Ascending aorta (tissue), 2 donors: Measurements from ENCODE around the gene CENPF. TPM values are rescaled to one million over a fixed set of nuclear protein-coding genes. Genes with fewer than 3 reads are reported as not detected.

Source experiments
- DNase-seq, 2 donors: peaks; one replicate each; pipeline ENCODE4 v3.0.0-alpha.2; 2019; ENCODE audit warnings: low spot score in 2 of 2
- H3K27ac ChIP-seq, 2 donors: fragments of 200-600 bp; sonication (generic); one replicate each; pipeline ENCODE4 v1.5.1; 2016 to 2017; ENCODE audit warnings: mild to moderate bottlenecking in 1 of 2
- H3K27me3 ChIP-seq: fragments of 200-600 bp; sonication (generic); one replicate; pipeline ENCODE4 v1.5.1; 2017
- H3K36me3 ChIP-seq, 2 donors: fragments of 200-600 bp; sonication (generic); one replicate each; pipeline ENCODE4 v1.5.1; 2016
- H3K4me1 ChIP-seq, 2 donors: fragments of 200-600 bp; sonication (generic); one replicate each; pipeline ENCODE4 v1.5.1; 2016 to 2017; ENCODE audit warnings: mild to moderate bottlenecking in 1 of 2
- H3K4me3 ChIP-seq, 2 donors: fragments of 200-600 bp; sonication (generic); one replicate each; pipeline ENCODE4 v1.5.1; 2016 to 2017; ENCODE audit warnings: mild to moderate bottlenecking in 1 of 2
- H3K9me3 ChIP-seq, 2 donors: fragments of 200-600 bp; sonication (generic); one replicate each; pipeline ENCODE4 v1.5.1; 2016
- intact Hi-C: fragments of 100-400 bp; cut with DNase I; formaldehyde crosslinking; loops from one replicate; pipeline ENCODE4 v1.15.1; 2023
- total RNA-seq: library from RNA; depleted of rRNA; stranded (reverse); fragments of >200 nt; gene quantifications from one replicate; pipeline ENCODE4 v1.1.0, GENCODE V29; 2016
- TF ChIP-seq, protein P1 (sequence below), 3 experiments: fragments of 200-600 bp in 2 of 3; fragments of 450-650 bp in 1 of 3; sonication (generic) in 2 of 3; IDR thresholded peaks; one replicate each; pipeline ENCODE4 v1.5.1; 2016 to 2019; ENCODE audit warnings: antibody characterized with exemption in 3 of 3, mild to moderate bottlenecking in 1 of 3, moderate library complexity in 1 of 3

The CENPF gene
- total RNA-seq, 1 donor from 2014 or later, result 0.53 TPM

DNA sequence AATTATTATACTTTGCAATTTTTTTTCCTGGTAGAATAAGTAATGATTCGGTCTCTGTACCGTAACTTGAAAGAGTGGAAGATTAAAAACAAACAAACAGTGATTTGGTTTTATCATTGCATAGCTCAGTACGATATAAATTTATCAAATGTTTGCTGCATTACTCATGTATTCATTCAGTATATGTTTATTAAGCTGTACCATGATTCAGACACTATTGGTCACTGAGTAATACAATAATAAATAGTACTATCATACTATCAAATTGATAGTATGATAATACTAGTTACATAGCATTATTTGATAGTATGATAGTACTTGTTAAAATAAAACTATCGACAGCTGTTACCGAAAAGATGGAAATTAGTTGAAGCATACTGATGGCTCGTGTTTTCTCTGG is 12.1 kb downstream of the CENPF start:
- no peaks in the 10 kb centered on the region for H3K36me3 ChIP-seq
- no peaks in the 10 kb centered on the region for H3K4me1 ChIP-seq
- no peak for DNase-seq
- no peak overlapping the region for H3K27ac ChIP-seq
- no peak overlapping the region for H3K4me3 ChIP-seq
- intact Hi-C loops, result no loop called here
- no peaks in the 10 kb centered on the region for H3K27me3 ChIP-seq
- TF ChIP-seq, protein P1, sequence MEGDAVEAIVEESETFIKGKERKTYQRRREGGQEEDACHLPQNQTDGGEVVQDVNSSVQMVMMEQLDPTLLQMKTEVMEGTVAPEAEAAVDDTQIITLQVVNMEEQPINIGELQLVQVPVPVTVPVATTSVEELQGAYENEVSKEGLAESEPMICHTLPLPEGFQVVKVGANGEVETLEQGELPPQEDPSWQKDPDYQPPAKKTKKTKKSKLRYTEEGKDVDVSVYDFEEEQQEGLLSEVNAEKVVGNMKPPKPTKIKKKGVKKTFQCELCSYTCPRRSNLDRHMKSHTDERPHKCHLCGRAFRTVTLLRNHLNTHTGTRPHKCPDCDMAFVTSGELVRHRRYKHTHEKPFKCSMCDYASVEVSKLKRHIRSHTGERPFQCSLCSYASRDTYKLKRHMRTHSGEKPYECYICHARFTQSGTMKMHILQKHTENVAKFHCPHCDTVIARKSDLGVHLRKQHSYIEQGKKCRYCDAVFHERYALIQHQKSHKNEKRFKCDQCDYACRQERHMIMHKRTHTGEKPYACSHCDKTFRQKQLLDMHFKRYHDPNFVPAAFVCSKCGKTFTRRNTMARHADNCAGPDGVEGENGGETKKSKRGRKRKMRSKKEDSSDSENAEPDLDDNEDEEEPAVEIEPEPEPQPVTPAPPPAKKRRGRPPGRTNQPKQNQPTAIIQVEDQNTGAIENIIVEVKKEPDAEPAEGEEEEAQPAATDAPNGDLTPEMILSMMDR (IDR thresholded peaks at IDR 0.05), result no peak
- H3K9me3 ChIP-seq, result no peaks in the 10 kb centered on the region

DNA sequence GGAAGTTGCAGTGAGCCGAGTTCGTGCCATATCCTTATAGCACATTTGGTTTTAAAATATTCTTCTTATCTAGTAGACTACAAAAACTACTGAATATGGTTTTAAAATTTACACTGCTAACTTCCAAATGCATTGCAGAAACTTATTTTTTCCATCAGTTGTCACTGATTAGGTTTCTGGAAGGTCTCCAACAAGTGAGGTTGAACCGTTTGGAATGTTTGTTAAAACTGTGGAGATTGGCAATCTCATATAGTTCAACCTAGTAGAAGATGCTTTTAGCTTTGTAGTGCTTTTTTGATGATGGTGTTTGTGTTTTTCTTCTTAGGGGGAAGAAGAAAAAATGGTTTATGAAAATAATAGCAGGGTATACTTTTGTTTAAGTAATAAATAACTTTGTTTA is 12.9 kb downstream of the CENPF start:
- Histone ChIP-seq H3K27me3 (no peaks in the 10 kb centered on the region), H3K27ac (no peak overlapping the region), H3K9me3 (no peaks in the 10 kb centered on the region), H3K36me3 (no peaks in the 10 kb centered on the region), H3K4me1 (no peaks in the 10 kb centered on the region), H3K4me3 (no peak overlapping the region)
- intact Hi-C loops, result no loop called here
- TF ChIP-seq, protein P1 (IDR thresholded peaks at IDR 0.05), result no peak
- no peak for DNase-seq

DNA sequence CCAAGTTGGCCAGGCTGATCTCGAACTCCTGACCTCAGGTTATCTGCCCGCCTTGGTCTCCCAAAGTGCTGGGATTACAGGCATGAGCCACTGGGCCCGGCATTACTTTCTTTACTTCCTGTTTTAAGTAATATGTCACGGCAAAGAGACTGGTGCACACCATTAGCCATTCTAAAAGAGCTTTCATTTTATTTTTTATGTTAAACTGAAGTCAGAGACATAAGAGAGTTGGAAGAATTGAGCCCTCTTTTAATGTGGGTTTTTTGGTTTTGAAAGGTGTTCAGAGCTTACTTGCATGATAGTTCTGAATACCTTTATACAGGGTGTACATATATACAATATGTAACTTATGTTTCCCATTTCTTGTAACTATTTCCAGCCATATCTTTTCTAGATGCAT is 14.3 kb downstream of the CENPF start:
- TF ChIP-seq, protein P1 (IDR thresholded peaks at IDR 0.05), result no peak
- H3K36me3 ChIP-seq, result no peaks in the 10 kb centered on the region
- no peak for DNase-seq
- no peaks in the 10 kb centered on the region for H3K27me3 ChIP-seq
- intact Hi-C loops, result no loop called here
- H3K4me1 ChIP-seq, result no peaks in the 10 kb centered on the region
- no peak overlapping the region for H3K27ac ChIP-seq
- H3K4me3 ChIP-seq, result no peak overlapping the region
- H3K9me3 ChIP-seq, result no peaks in the 10 kb centered on the region

DNA sequence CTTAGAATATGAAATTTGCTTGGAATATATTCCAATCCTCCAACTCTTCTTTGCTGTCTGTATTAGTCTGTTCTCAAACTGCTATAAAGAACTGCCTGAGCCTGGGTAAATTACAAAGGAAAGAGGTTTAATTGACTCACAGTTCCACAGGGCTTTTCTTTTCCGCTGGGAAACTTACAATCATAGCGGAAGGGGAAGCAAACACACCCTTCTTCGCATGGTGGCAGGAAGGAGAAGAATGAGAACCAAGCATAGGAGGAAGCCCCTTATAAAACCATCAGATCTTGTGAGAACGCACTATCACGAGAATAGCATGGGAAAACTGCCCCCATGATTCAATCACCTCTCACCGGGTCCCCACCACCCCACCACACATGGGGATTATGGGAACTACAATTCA is 14.8 kb downstream of the CENPF start:
- Histone ChIP-seq H3K27ac (no peak overlapping the region), H3K4me1 (no peaks in the 10 kb centered on the region), H3K4me3 (no peak overlapping the region), H3K27me3 (no peaks in the 10 kb centered on the region), H3K36me3 (no peaks in the 10 kb centered on the region), H3K9me3 (no peaks in the 10 kb centered on the region)
- intact Hi-C loops, result no loop called here
- DNase-seq, result no peak
- TF ChIP-seq, protein P1 (IDR thresholded peaks at IDR 0.05), result no peak

DNA sequence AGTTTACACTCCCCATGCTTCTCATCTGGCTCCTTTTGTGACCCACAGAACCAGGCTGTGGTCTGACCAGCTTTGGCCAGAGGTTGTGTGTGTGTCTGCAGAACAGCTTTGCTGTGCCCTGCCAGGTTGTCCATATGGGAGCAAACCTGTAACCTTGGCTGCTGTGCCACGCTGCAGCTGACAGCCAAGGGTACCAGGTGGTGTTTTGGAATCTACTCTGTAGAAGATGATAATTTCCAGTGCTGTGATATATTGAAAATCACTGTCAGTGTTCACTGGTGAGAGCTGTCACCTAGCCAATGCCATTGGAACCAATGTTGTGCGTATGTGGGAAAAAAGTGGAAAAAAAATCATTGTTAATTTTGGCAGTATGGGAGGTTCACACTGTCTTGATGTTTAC is 18.2 kb downstream of the CENPF start:
- intact Hi-C loops, result no loop called here
- TF ChIP-seq, protein P1 (IDR thresholded peaks at IDR 0.05), result no peak
- Histone ChIP-seq H3K36me3 (no peaks in the 10 kb centered on the region), H3K27ac (no peak overlapping the region), H3K4me1 (no peaks in the 10 kb centered on the region), H3K27me3 (no peaks in the 10 kb centered on the region), H3K4me3 (no peak overlapping the region), H3K9me3 (no peaks in the 10 kb centered on the region)
- DNase-seq, result no peak

DNA sequence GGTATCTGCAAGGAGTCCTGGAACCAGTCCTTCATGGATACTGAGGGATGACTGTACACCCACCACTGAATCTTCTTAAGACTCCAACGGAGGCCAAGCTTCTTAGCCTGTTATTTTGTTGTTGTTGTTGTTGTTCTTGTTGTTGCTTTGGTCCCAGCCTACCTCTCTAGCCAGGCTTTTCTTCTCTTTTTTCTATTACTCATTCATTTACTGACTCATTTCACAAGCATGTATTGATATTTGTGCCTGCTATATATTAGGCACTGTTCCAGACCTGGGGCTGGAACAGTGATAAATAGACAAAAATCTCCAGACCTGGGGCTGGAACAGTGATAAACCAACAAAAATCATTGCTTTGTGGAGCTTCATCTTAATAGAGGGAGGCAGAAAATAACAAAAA is 20.4 kb downstream of the CENPF start:
- no peak overlapping the region for H3K4me3 ChIP-seq
- H3K36me3 ChIP-seq, result no peaks in the 10 kb centered on the region
- H3K9me3 ChIP-seq, result no peaks in the 10 kb centered on the region
- H3K27ac ChIP-seq, result no peak overlapping the region
- no peak for DNase-seq
- intact Hi-C loops, result no loop called here
- no peaks in the 10 kb centered on the region for H3K4me1 ChIP-seq
- TF ChIP-seq, protein P1 (IDR thresholded peaks at IDR 0.05), result no peak
- H3K27me3 ChIP-seq, result no peaks in the 10 kb centered on the region
